ENCODE data around the gene MAST4.

MAST4 gene

GRCh38 chr5:67209141-67209771 is 613.1 kb downstream of the MAST4 start:
- peak; percentile 68 for TF ChIP-seq CTCF (IDR thresholded peaks at IDR 0.05; ENCODE audit: control extremely low read depth, extremely low read depth, low read depth, missing control alignments)
- CTCF ChIA-PET, result interaction anchor here (0.8 to 17.8 kb wide), 14 partner anchors 9 to 1042 kb away, joined by 3 to 311 read pairs (median 6); partner anchors contain the start of gene CD180
- POLR2A ChIA-PET, result no interaction called here
- DNase-seq (ENCODE audit: extremely low spot score), result peak; percentile 69

GRCh38 chr5:67211926-67212325 is 615.7 kb downstream of the MAST4 start:
- no peak for TF ChIP-seq CTCF (IDR thresholded peaks at IDR 0.05; ENCODE audit: control extremely low read depth, extremely low read depth, low read depth, missing control alignments)
- DNase-seq (ENCODE audit: extremely low spot score), result no peak
- CTCF ChIA-PET, result interaction anchor here (8.6 to 17.8 kb wide), 2 partner anchors 45 to 55 kb away, joined by 83 to 311 read pairs; no protein-coding TSS in a partner anchor
- POLR2A ChIA-PET, result no interaction called here

- TF ChIP-seq CTCF (IDR thresholded peaks at IDR 0.05; ENCODE audit: control extremely low read depth, extremely low read depth, low read depth, missing control alignments), result no peak
- no peak for DNase-seq (ENCODE audit: extremely low spot score)
- ChIA-PET POLR2A (interaction anchor here (0.5 kb wide), 1 partner anchor 58 kb away, joined by 4 read pairs; no protein-coding TSS in a partner anchor), CTCF (interaction anchor here (1.3 to 2.1 kb wide), 3 partner anchors 49 to 59 kb away, joined by 3 to 6 read pairs (median 4); no protein-coding TSS in a partner anchor)
These were observed 617.8 kb downstream of the MAST4 start for GRCh38 chr5:67214036-67214435.

DNA sequence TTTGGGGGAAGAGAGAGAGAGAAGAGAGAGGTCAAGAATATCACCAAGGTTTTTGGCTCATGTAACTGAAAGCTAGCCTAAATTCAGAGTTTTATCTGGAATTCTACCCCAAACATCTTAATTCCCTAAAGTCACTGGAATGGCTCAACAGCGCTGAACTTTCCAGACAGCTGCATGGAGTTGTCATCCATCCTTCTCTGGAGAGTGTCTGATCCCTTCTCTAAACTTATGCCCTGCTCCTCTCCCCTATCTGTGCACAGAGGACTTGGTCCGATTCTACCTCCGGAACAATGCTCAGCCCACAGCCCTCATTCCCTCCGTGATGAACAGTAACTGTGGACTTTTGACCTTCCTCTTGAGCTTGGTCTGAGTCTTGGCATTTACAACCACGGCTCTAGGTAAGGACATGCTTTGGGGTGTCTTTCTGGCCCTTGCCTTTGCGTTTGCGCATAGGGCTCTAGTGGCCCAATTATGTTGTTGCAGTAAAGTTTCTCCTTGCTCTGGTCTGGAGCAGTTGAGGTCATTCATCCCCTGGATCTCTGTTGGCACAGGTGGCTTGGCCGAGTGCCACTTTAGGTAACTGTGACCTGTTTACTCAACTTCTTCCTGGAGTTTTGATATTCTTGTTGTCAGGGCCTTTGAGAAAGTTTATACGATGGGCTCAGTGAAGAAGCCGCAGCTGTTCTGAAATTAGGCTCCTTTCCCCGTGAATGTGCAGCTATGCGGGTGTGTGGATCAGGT is 618.7 kb downstream of the MAST4 start:
- CTCF ChIA-PET, result interaction anchor here (0.6 to 2.1 kb wide), 7 partner anchors 9 to 60 kb away, joined by 3 to 6 read pairs (median 3); no protein-coding TSS in a partner anchor

GRCh38 chr5:67215519-67216471 is 619.6 kb downstream of the MAST4 start:
- no peak for TF ChIP-seq CTCF (IDR thresholded peaks at IDR 0.05; ENCODE audit: control extremely low read depth, extremely low read depth, low read depth, missing control alignments)
- ChIA-PET POLR2A (no interaction called here), CTCF (interaction anchor here (0.8 to 2.1 kb wide), 6 partner anchors 9 to 60 kb away, joined by 3 to 6 read pairs (median 3); no protein-coding TSS in a partner anchor)
- peak; percentile 78 for DNase-seq (ENCODE audit: extremely low spot score)

More for the DNA sequence above, 618.7 kb downstream of the MAST4 start:
- POLR2A ChIA-PET, result no interaction called here
- no peak for TF ChIP-seq CTCF (IDR thresholded peaks at IDR 0.05; ENCODE audit: control extremely low read depth, extremely low read depth, low read depth, missing control alignments)
- DNase-seq (ENCODE audit: extremely low spot score), result no peak

DNA sequence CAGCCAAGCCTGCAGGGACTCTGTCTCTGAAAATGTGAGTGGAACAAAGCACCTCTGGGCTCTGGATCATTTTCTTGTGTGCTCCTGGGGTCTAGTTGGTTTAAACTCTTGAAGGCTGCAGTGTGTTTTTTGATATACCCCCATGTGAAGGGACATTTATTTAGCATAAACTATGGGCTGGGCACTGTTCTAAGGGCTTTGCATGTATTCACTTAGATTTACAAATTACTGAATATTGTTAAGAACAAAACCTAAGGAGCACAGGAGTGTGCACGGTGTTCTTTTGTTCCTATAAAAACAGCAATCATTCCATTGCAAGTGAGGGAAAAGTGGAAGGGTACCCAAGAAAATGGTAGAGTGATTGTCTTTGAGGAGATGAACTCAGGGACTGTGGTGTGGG is 620.4 kb downstream of the MAST4 start:
- no peak for DNase-seq (ENCODE audit: extremely low spot score)
- ChIA-PET CTCF (interaction anchor here (1.0 to 2.1 kb wide), 3 partner anchors 50 to 59 kb away, joined by 3 to 5 read pairs (median 3); no protein-coding TSS in a partner anchor), POLR2A (no interaction called here)
- TF ChIP-seq CTCF (IDR thresholded peaks at IDR 0.05; ENCODE audit: control extremely low read depth, extremely low read depth, low read depth, missing control alignments), result no peak
